ENCODE measurements around the gene SLC35F2.

- no peak for TF ChIP-seq CTCF (conservative IDR thresholded peaks at IDR 0.05 in 1 of 2, IDR thresholded peaks at IDR 0.05 in 1 of 2; ENCODE audit: low read depth in 1 of 2, low read length in 2 of 2)
- no peak for TF ChIP-seq EZH2 (IDR thresholded peaks at IDR 0.05; ENCODE audit: low read length, missing control alignments)
These were observed 17.6 kb upstream of the SLC35F2 start for GRCh38 chr11:107876141-107876540.

All from fibroblast of lung (primary cell).